Peyer's patch (tissue), 4 donors: ENCODE measurements around the gene TMEM176A. TPM values are rescaled to one million over a fixed set of nuclear protein-coding genes. Genes with fewer than 3 reads are reported as not detected.

Source experiments
- DNase-seq, 3 donors: peaks; one replicate each; pipeline ENCODE4 v3.0.0-alpha.2; 2017 to 2019
- H3K27ac ChIP-seq, 4 donors: fragments of 200-600 bp; sonication (generic); one replicate each; pipeline ENCODE4 v1.5.1; 2016 to 2019
- H3K27me3 ChIP-seq, 2 donors: fragments of 200-600 bp; sonication (generic); one replicate each; pipeline ENCODE4 v1.5.1; 2019
- H3K36me3 ChIP-seq, 3 donors: fragments of 200-600 bp; sonication (generic); one replicate each; pipeline ENCODE4 v1.5.1; 2016 to 2019
- H3K4me1 ChIP-seq, 4 donors: fragments of 200-600 bp; sonication (generic); one replicate each; pipeline ENCODE4 v1.5.1; 2016 to 2019
- H3K4me3 ChIP-seq, 4 donors: fragments of 200-600 bp; sonication (generic); 1 replicate in 3 of 4; 2 replicates in 1 of 4; pipeline ENCODE4 v1.5.1; 2016 to 2019; ENCODE audit warnings: mild to moderate bottlenecking in 1 of 4
- H3K9me3 ChIP-seq, 4 donors: fragments of 200-600 bp; sonication (generic); one replicate each; pipeline ENCODE4 v1.5.1; 2016 to 2019; ENCODE audit warnings: mild to moderate bottlenecking in 1 of 4
- CTCF ChIP-seq, 6 experiments: fragments of 450-650 bp in 4 of 6; fragments of 200-600 bp in 2 of 6; sonication (generic) in 1 of 6; IDR thresholded peaks; one replicate each; pipeline ENCODE4 v1.5.1; 2017 to 2019; ENCODE audit warnings: antibody characterized with exemption in 6 of 6, mild to moderate bottlenecking in 3 of 6, moderate library complexity in 1 of 6
- POLR2A ChIP-seq, 2 donors: fragments of 450-650 bp; IDR thresholded peaks; one replicate each; pipeline ENCODE4 v1.5.1; 2017; ENCODE audit warnings: antibody characterized with exemption in 2 of 2, mild to moderate bottlenecking in 2 of 2, moderate library complexity in 2 of 2
- total RNA-seq, 4 donors: library from RNA; depleted of rRNA; stranded (reverse); fragments of >200 nt; gene quantifications; one replicate each; pipeline ENCODE4 v1.1.0, GENCODE V29; 2016

The TMEM176A gene
- total RNA-seq, 4 donors from 2014 or later, result 88.3 to 338 (median 232) TPM

GRCh38 chr7:150838965-150839650 lies 38.5 kb downstream of the TMEM176A start:
- Histone ChIP-seq H3K27me3 (no peaks in the 10 kb centered on the region), H3K36me3 (no peaks in the 10 kb centered on the region), H3K27ac (no peak overlapping the region), H3K4me3 (no peak overlapping the region), H3K4me1 (no peaks in the 10 kb centered on the region), H3K9me3 (no peaks in the 10 kb centered on the region)
- TF ChIP-seq POLR2A (IDR thresholded peaks at IDR 0.05) (no peak), CTCF (IDR thresholded peaks at IDR 0.05) (no peak)
- peak in 1 of 3 donors; percentile 37 for DNase-seq

GRCh38 chr7:150842018-150842417 lies 41.4 kb downstream of the TMEM176A start:
- TF ChIP-seq CTCF (IDR thresholded peaks at IDR 0.05), result no peak
- TF ChIP-seq POLR2A (IDR thresholded peaks at IDR 0.05), result no peak
- H3K9me3 ChIP-seq, result no peaks in the 10 kb centered on the region
- DNase-seq, result no peak
- no peaks in the 10 kb centered on the region for H3K36me3 ChIP-seq
- no peak overlapping the region for H3K27ac ChIP-seq
- no peaks in the 10 kb centered on the region for H3K4me1 ChIP-seq
- H3K27me3 ChIP-seq, result no peaks in the 10 kb centered on the region
- H3K4me3 ChIP-seq, result no peak overlapping the region

- H3K36me3 ChIP-seq, result no peaks in the 10 kb centered on the region
- no peak for DNase-seq
- H3K9me3 ChIP-seq, result no peaks in the 10 kb centered on the region
- no peak for TF ChIP-seq CTCF (IDR thresholded peaks at IDR 0.05)
- H3K27ac ChIP-seq, result no peak overlapping the region
- H3K27me3 ChIP-seq, result no peaks in the 10 kb centered on the region
- H3K4me3 ChIP-seq, result no peak overlapping the region
- no peaks in the 10 kb centered on the region for H3K4me1 ChIP-seq
These were observed 42.1 kb downstream of the TMEM176A start for GRCh38 chr7:150842716-150843115.

- no peak overlapping the region for H3K4me3 ChIP-seq
- no peaks in the 10 kb centered on the region for H3K27me3 ChIP-seq
- H3K9me3 ChIP-seq, result no peaks in the 10 kb centered on the region
- DNase-seq, result no peak
- H3K27ac ChIP-seq, result peak overlapping the region in 1 of 4 donors; percentile 21
- no peaks in the 10 kb centered on the region for H3K4me1 ChIP-seq
- no peak for TF ChIP-seq POLR2A (IDR thresholded peaks at IDR 0.05)
- TF ChIP-seq CTCF (IDR thresholded peaks at IDR 0.05), result no peak
- no peaks in the 10 kb centered on the region for H3K36me3 ChIP-seq
These were observed 44.9 kb downstream of the TMEM176A start for GRCh38 chr7:150845421-150845861.

GRCh38 chr7:150846291-150847115 lies 45.9 kb downstream of the TMEM176A start:
- no peak for TF ChIP-seq POLR2A (IDR thresholded peaks at IDR 0.05)
- TF ChIP-seq CTCF (IDR thresholded peaks at IDR 0.05), result no peak
- H3K36me3 ChIP-seq, result no peaks in the 10 kb centered on the region
- no peak overlapping the region for H3K27ac ChIP-seq
- no peak overlapping the region for H3K4me3 ChIP-seq
- H3K4me1 ChIP-seq, result no peaks in the 10 kb centered on the region
- DNase-seq, result no peak
- H3K27me3 ChIP-seq, result no peaks in the 10 kb centered on the region
- no peaks in the 10 kb centered on the region for H3K9me3 ChIP-seq
